Heart left ventricle (tissue), 16 donors: ENCODE measurements around the gene PARD6G. TPM values are rescaled to one million over a fixed set of nuclear protein-coding genes. Genes with fewer than 3 reads are reported as not detected.

Source experiments
- ATAC-seq, 4 donors: fragments of 200-7000 bp; cut with Tn5 transposase; one replicate each; pipeline ENCODE4 v1.9.1; 2020 to 2022; ENCODE audit warnings: moderate library complexity in 4 of 4, mild to moderate bottlenecking in 3 of 4, moderate number of reproducible peaks in 1 of 4
- DNase-seq, 5 donors: peaks; one replicate each; pipeline ENCODE4 v3.0.0-alpha.2; 2020
- H3K27ac ChIP-seq, 12 donors: fragments of 200-600 bp; sonication (generic) in 4 of 12; one replicate each; pipeline versions ENCODE4 v1.5.0 to v1.8.0; 2016 to 2022; ENCODE audit warnings: mild to moderate bottlenecking in 2 of 12
- H3K27me3 ChIP-seq, 9 donors: fragments of 200-600 bp; sonication (generic) in 2 of 9; one replicate each; pipeline versions ENCODE4 v1.5.1 to v1.8.0; 2016 to 2022; ENCODE audit warnings: mild to moderate bottlenecking in 3 of 9
- H3K36me3 ChIP-seq, 9 donors: fragments of 200-600 bp; sonication (generic) in 2 of 9; one replicate each; pipeline versions ENCODE4 v1.5.0 to v1.8.0; 2018 to 2022; ENCODE audit warnings: mild to moderate bottlenecking in 2 of 9
- H3K4me1 ChIP-seq, 12 donors: fragments of 200-600 bp; sonication (generic) in 4 of 12; one replicate each; pipeline versions ENCODE4 v1.5.0 to v1.8.0; 2016 to 2022; ENCODE audit warnings: mild to moderate bottlenecking in 3 of 12
- H3K4me3 ChIP-seq, 12 donors: fragments of 200-600 bp; sonication (generic) in 4 of 12; one replicate each; pipeline versions ENCODE4 v1.5.0 to v1.8.0; 2017 to 2022; ENCODE audit warnings: mild to moderate bottlenecking in 9 of 12, moderate library complexity in 4 of 12
- H3K9me3 ChIP-seq, 12 donors: fragments of 200-600 bp; sonication (generic) in 4 of 12; one replicate each; pipeline versions ENCODE4 v1.5.0 to v1.8.0; 2016 to 2022; ENCODE audit warnings: mild to moderate bottlenecking in 1 of 12
- POLR2A ChIP-seq, 2 donors: fragments of 450-650 bp; IDR thresholded peaks; one replicate each; pipeline ENCODE4 v1.6.1; 2017; ENCODE audit warnings: antibody characterized with exemption in 2 of 2, mild to moderate bottlenecking in 2 of 2, moderate library complexity in 2 of 2
- WGBS, 4 donors: extraction: QIAGEN DNeasy Blood & Tissue Kit in 2 of 4; methylation state at CpG; one replicate each; pipeline versions ENCODE4 v1.1.5 to v1.1.7; 2013 to 2018; 5-methylcytosine and 5-hydroxymethylcytosine counted together
- intact Hi-C, 10 donors: fragments of 100-400 bp; cut with DNase I; formaldehyde crosslinking; loops; one replicate each; pipeline versions ENCODE4 v1.11.1 to v1.14.2; 2022
- polyA plus RNA-seq, 2 donors: library from polyadenylated mRNA; stranded (reverse); fragments of 200-250 nt; gene quantifications; one replicate each; pipeline ENCODE4 v1.2.3, GENCODE V29; 2013
- total RNA-seq, 9 donors: library from RNA; depleted of rRNA in 2 of 9; stranded (reverse); fragments of >200 nt in 2 of 9; fragmentation: NEBNext Ultra II Directional in 3 of 9; extraction: Animal tissue kit (Norgen Biotek cat#: 25700) in 3 of 9; gene quantifications; one replicate each; pipeline versions ENCODE4 v1.1.0 to v1.2.4, GENCODE V29; 2016 to 2023
- TF ChIP-seq, protein P1 (sequence below), 12 donors: fragments of 200-600 bp; sonication (generic) in 4 of 12; IDR thresholded peaks; one replicate each; pipeline versions ENCODE4 v1.5.0 to v1.8.0; 2018 to 2022; ENCODE audit warnings: antibody characterized with exemption in 12 of 12, mild to moderate bottlenecking in 5 of 12
- donor health status: ischemic (EF 13 %, LVEDD 7.1; RV severe dilation, severe dysfunction).
- donor health status: healthy with polysubstance abuse.
- donor health status: DM: no; HTN: yes; CAD: no.
- donor health status: DM: no; HTN: no; CAD: no.
- donor health status: ischemic (EF 25% LVEDD 6.9; RV normal size, moderate dysfunction).
- donor health status: ischemic (EF 25% LVEDD 5.7; RV mildly dilated, moderate dysfunction).
- donor health status: healthy.
- donor health status: DM: yes; HTN: yes; CAD: no.
- donor health status: ischemic (EF 35%, LVEDD 5.7; RV mildly dilated, moderate dysfunction).
- donor health status: nonischemic (EF 11% LVEDD 7.7; RV severe dilation, severe dysfunction).
- donor health status: DM: yes; HTN: yes; CAD: no.
- donor health status: PGD.
- donor health status: ischemic (EF 29% LVEDD 5.4; RV normal size, mild dysfunction).
- donor health status: nonischemic (EF 23%, LVEDD 6.1; RV moderate dilation, normal function).

Gene PARD6G
- total and polyA plus RNA-seq, 11 donors, result 0.69 to 4.2 (median 2.2) TPM

DNA sequence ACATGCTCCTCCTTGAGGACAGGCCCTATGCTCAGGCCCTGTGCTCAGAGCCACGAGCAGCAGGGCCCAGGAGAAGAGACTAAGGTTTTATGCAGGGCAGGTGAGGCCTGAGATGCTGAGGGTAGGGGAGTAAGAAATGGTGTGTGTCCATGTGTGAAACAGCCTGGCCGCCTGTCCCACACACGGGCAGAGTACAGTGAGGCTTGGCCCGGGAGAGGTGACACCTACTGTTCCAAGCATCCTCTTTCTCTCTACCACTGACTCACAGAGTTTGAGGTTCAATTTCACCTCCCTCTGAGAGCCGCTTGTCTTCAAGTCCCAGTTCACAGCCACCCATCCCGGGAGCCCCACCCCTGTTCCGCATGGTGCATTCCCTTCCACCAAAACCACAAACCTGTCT, 84.1 kb downstream of the PARD6G start:
- ATAC-seq (no peak), DNase-seq (peak in 1 of 5 donors; percentile 4)
- Histone ChIP-seq H3K9me3 (peaks cover 0 to 21% (median 9%) of the 10 kb centered on the region in 12 donors), H3K27ac (no peak overlapping the region), H3K36me3 (no peaks in the 10 kb centered on the region), H3K4me1 (peaks cover 0 to 10% (median 0%) of the 10 kb centered on the region in 12 donors), H3K27me3 (peaks cover 0 to 6% (median 0%) of the 10 kb centered on the region in 9 donors), H3K4me3 (no peak overlapping the region)
- TF ChIP-seq POLR2A (IDR thresholded peaks at IDR 0.05), result no peak
- TF ChIP-seq, protein P1, sequence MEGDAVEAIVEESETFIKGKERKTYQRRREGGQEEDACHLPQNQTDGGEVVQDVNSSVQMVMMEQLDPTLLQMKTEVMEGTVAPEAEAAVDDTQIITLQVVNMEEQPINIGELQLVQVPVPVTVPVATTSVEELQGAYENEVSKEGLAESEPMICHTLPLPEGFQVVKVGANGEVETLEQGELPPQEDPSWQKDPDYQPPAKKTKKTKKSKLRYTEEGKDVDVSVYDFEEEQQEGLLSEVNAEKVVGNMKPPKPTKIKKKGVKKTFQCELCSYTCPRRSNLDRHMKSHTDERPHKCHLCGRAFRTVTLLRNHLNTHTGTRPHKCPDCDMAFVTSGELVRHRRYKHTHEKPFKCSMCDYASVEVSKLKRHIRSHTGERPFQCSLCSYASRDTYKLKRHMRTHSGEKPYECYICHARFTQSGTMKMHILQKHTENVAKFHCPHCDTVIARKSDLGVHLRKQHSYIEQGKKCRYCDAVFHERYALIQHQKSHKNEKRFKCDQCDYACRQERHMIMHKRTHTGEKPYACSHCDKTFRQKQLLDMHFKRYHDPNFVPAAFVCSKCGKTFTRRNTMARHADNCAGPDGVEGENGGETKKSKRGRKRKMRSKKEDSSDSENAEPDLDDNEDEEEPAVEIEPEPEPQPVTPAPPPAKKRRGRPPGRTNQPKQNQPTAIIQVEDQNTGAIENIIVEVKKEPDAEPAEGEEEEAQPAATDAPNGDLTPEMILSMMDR (IDR thresholded peaks at IDR 0.05), result no peak
- intact Hi-C loops, result no loop called here
- WGBS, 4 donors, result 94 to 96% (median 96%) methylated on average over 6 to 7 of the region's 7 CpGs

DNA sequence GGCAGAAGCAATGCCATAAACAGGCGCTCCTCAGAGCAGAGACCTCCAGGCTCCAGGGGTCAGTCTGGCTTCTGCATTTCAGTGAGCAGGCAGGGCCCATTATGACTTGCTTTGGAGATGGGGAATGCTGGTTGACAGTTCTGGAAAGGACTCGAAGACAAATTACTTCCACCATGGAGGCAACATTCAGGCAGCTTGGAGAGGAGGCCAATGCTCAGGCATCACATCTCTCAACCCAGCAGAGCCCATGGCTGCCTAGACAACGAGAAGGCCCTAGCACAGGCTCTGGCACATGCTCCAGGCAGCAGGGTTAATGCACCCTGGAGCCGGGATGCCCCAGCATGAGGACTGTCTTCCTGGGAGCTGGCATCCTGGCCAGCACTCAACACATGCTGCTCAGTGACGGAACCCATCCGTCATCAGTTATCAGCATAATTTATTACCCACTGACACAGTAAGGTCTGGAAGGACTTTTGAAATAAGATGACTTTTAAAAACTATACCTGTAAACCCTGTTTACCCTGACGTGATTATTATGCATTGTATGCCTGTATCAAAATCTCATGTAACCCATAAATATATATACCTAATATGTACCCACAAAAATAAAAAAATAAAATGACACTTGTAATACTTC, 85.4 kb downstream of the PARD6G start:
- H3K9me3 ChIP-seq, result peaks cover 0 to 21% (median 9%) of the 10 kb centered on the region in 12 donors
- WGBS, 4 donors, result 79 to 89% (median 84%) methylated on average over 7 of the region's 7 CpGs
- no peak overlapping the region for H3K4me3 ChIP-seq
- no peak for ATAC-seq
- H3K27me3 ChIP-seq, result peaks cover 0 to 6% (median 0%) of the 10 kb centered on the region in 9 donors
- intact Hi-C loops, result no loop called here
- H3K4me1 ChIP-seq, result peaks cover 0 to 10% (median 0%) of the 10 kb centered on the region in 12 donors
- TF ChIP-seq, protein P1 (IDR thresholded peaks at IDR 0.05), result no peak
- TF ChIP-seq POLR2A (IDR thresholded peaks at IDR 0.05), result no peak
- H3K36me3 ChIP-seq, result no peaks in the 10 kb centered on the region
- H3K27ac ChIP-seq, result no peak overlapping the region
- DNase-seq, result no peak

DNA sequence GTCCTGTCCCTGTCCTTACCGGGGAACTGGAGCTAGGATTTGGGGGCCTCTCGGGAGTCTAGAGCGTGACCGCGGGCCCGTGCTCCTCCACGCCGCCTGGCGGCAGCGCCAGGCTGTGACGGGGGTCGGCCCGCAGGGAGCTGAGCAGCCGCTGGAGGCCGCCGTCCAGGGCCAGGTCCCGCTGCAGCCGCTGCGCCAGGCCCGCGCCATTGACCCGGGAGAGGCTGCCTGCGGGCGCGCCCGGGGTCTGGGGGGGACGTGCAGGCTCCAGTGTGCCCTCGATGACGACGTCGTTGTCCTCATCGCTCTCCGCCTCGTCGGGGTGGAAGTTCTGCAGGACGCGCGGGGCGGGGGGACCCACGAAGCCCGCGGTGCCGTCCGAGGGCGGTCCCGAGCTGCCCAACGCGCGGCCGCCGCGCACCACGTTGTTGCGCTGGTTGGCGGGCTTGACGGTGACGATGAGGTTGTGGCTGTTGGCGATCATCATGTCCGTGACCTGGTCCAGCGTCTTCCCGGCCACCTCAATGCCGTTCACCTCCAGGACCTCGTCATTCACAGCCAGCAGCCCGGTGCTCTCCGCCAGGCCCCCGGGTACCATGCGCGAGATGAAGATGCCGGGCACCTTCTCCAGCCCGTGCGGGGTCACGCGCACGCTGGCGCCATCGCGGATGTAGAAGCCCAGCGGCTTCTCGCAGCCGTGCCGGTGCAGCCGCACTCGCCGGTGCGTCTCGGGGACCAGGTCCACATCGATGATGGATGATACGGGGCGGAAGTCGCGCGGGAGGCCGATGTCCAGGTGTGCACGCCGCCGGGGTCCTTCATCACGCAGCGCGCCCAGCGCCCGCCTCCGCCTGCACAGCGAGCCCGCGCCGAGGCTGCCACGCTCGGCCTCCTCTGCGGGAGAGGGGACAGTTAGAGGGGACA, 87.3 kb downstream of the PARD6G start:
- ATAC-seq (peak in 3 of 4 donors; percentile 58 to 83 (median 70)), DNase-seq (peak in 1 of 5 donors; percentile 56)
- Histone ChIP-seq H3K27ac (no peak overlapping the region), H3K9me3 (peaks cover 0 to 10% (median 5%) of the 10 kb centered on the region in 12 donors), H3K4me1 (peaks cover 0 to 10% (median 0%) of the 10 kb centered on the region in 12 donors), H3K36me3 (no peaks in the 10 kb centered on the region), H3K4me3 (peak overlapping the region in 8 of 12 donors; percentile 3 to 44 (median 35)), H3K27me3 (peaks cover 0 to 6% (median 0%) of the 10 kb centered on the region in 9 donors)
- TF ChIP-seq POLR2A (IDR thresholded peaks at IDR 0.05), result no peak
- TF ChIP-seq, protein P1 (IDR thresholded peaks at IDR 0.05), result peak; percentile 40 to 71 (median 54)
- intact Hi-C loops, result loop anchor here in 1 of 10 donors (10.0 kb wide), 1 partner anchor 205 kb away; the partner anchor contains the start of gene SLC66A2
- 34 to 75% (median 50%) methylated on average over 49 to 109 of the region's 109 CpGs for WGBS, 4 donors

DNA sequence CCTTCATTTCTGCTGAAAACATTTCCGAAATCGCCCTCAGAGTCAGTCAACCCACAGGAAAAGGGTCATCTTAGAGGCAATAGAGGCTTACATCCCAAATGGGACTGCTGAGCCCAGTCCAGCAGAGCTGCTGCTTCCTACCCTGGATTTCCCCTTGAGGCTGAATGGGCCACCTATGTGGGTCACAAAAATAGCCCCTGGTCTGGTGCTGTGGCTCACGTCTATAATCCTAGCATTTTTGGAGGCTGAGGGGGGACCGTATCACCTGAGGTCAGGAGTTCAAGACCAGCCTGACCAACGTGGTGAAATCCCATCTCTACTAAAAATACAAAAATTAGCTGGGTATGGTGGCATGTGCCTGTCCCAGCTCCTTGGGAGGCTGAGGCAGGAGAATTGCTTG, 88.9 kb downstream of the PARD6G start:
- Histone ChIP-seq H3K27ac (no peak overlapping the region), H3K9me3 (no peaks in the 10 kb centered on the region), H3K4me3 (no peak overlapping the region), H3K4me1 (peaks cover 0 to 10% (median 0%) of the 10 kb centered on the region in 12 donors), H3K36me3 (no peaks in the 10 kb centered on the region), H3K27me3 (peaks cover 0 to 6% (median 0%) of the 10 kb centered on the region in 9 donors)
- intact Hi-C loops, result loop anchor here in 1 of 10 donors (10.0 kb wide), 1 partner anchor 204 kb away; the partner anchor contains the start of gene SLC66A2
- TF ChIP-seq POLR2A (IDR thresholded peaks at IDR 0.05), result no peak
- TF ChIP-seq, protein P1 (IDR thresholded peaks at IDR 0.05), result no peak
- DNase-seq (no peak), ATAC-seq (no peak)
- WGBS, 4 donors, result 54 to 75% (median 72%) methylated on average over 5 of the region's 5 CpGs
